Measurements from ENCODE around the gene ZNF701.
"Not testable (repeated sequence)": the region's sequence is repeated elsewhere in the genome, so short reads cannot be mapped to it uniquely, and the experiment has no call there.

ZNF701 gene

GRCh38 chr19:52570000-52570861, at the start of gene ZNF701:
Gene ZNF701 (plus strand): TSS chr19:52570287. CDS start chr19:52574148, 3,861 bp downstream.
- peak; percentile 92 for DNase-seq (ENCODE audit: low read depth)

- DNase-seq (ENCODE audit: low read depth): no peak
These were observed 47.5 kb upstream of the ZNF701 start for GRCh38 chr19:52522551-52522950.

- DNase-seq (ENCODE audit: low read depth): no peak
These were observed 46.0 kb upstream of the ZNF701 start for GRCh38 chr19:52524086-52524485.

- DNase-seq (ENCODE audit: low read depth): peak; percentile 95
These were observed 42.7 kb upstream of the ZNF701 start, which contains the start of gene ZNF808 for GRCh38 chr19:52527134-52527955. Gene ZNF808 (plus strand): TSS chr19:52527668. CDS start chr19:52543285, 15,617 bp downstream.

GRCh38 chr19:52527956-52528351, 42.1 kb upstream of the ZNF701 start:
- DNase-seq (ENCODE audit: low read depth): no peak

- DNase-seq (ENCODE audit: low read depth): no peak
These were observed 37.6 kb upstream of the ZNF701 start for GRCh38 chr19:52532480-52532879.

GRCh38 chr19:52533901-52534300, 36.2 kb upstream of the ZNF701 start:
- no peak for DNase-seq (ENCODE audit: low read depth)

- DNase-seq (ENCODE audit: low read depth): not testable (repeated sequence)
These were observed 34.7 kb upstream of the ZNF701 start for GRCh38 chr19:52535385-52535770.

GRCh38 chr19:52535771-52536447, 34.2 kb upstream of the ZNF701 start:
- peak; percentile 83 for DNase-seq (ENCODE audit: low read depth)

- DNase-seq (ENCODE audit: low read depth): no peak
These were observed 33.7 kb upstream of the ZNF701 start for GRCh38 chr19:52536448-52536800.

GRCh38 chr19:52538815-52539214, 31.3 kb upstream of the ZNF701 start:
- DNase-seq (ENCODE audit: low read depth): not testable (repeated sequence)

- DNase-seq (ENCODE audit: low read depth): not testable (repeated sequence)
These were observed 28.9 kb upstream of the ZNF701 start for GRCh38 chr19:52541176-52541575.

GRCh38 chr19:52541608-52542007, 28.5 kb upstream of the ZNF701 start:
- no peak for DNase-seq (ENCODE audit: low read depth)

GRCh38 chr19:52542541-52542940, 27.5 kb upstream of the ZNF701 start:
- DNase-seq (ENCODE audit: low read depth): not testable (repeated sequence)

- no peak for DNase-seq (ENCODE audit: low read depth)
These were observed 27.0 kb upstream of the ZNF701 start for GRCh38 chr19:52542984-52543664.

- DNase-seq (ENCODE audit: low read depth): no peak
These were observed 15.7 kb upstream of the ZNF701 start for GRCh38 chr19:52554216-52554971.

GRCh38 chr19:52557231-52557995, 12.7 kb upstream of the ZNF701 start:
- no peak for DNase-seq (ENCODE audit: low read depth)

GRCh38 chr19:52558732-52559445, 11.2 kb upstream of the ZNF701 start:
- DNase-seq (ENCODE audit: low read depth): not testable (repeated sequence)

- DNase-seq (ENCODE audit: low read depth): not testable (repeated sequence)
These were observed 8.5 kb upstream of the ZNF701 start for GRCh38 chr19:52561611-52562010.

- DNase-seq (ENCODE audit: low read depth): no peak
These were observed 4.0 kb upstream of the ZNF701 start for GRCh38 chr19:52566121-52566520.
